Sigmoid colon (tissue), 7 donors: ENCODE results near the gene RAB11FIP3. TPM values are rescaled to one million over a fixed set of nuclear protein-coding genes. Genes with fewer than 3 reads are reported as not detected.

ENCODE experiments used
- DNase-seq: peaks from one replicate; pipeline ENCODE4 v3.0.0-alpha.2; 2019
- H3K27ac ChIP-seq, 4 donors: fragments of 200-600 bp; sonication (generic); one replicate each; pipeline ENCODE4 v1.5.1; 2016 to 2019; ENCODE audit warnings: mild to moderate bottlenecking in 1 of 4
- H3K27me3 ChIP-seq, 3 donors: fragments of 200-600 bp; sonication (generic); one replicate each; pipeline ENCODE4 v1.5.1; 2019; ENCODE audit warnings: mild to moderate bottlenecking in 1 of 3
- H3K36me3 ChIP-seq, 4 donors: fragments of 200-600 bp; sonication (generic); one replicate each; pipeline ENCODE4 v1.5.1; 2016 to 2019
- H3K4me1 ChIP-seq, 4 donors: fragments of 200-600 bp; sonication (generic); one replicate each; pipeline ENCODE4 v1.5.1; 2017 to 2019
- H3K4me3 ChIP-seq, 4 donors: fragments of 200-600 bp; sonication (generic); one replicate each; pipeline ENCODE4 v1.5.1; 2017 to 2019; ENCODE audit warnings: mild to moderate bottlenecking in 2 of 4, moderate library complexity in 1 of 4
- H3K9me3 ChIP-seq, 4 donors: fragments of 200-600 bp in 3 of 4; sonication (generic) in 3 of 4; one replicate each; pipeline versions ENCODE4 v1.5.1 to v1.6.1; 2013 to 2019
- CTCF ChIP-seq, 4 experiments: fragments of 450-650 bp in 3 of 4; fragments of 200-600 bp in 1 of 4; IDR thresholded peaks; one replicate each; pipeline ENCODE4 v1.5.1; 2016 to 2019; ENCODE audit warnings: antibody characterized with exemption in 4 of 4, mild to moderate bottlenecking in 3 of 4, moderate library complexity in 2 of 4
- EP300 ChIP-seq, 4 donors: sonication (generic); formaldehyde crosslinking; IDR thresholded peaks; one replicate each; pipeline ENCODE4 v1.6.1; 2017; ENCODE audit warnings: antibody characterized with exemption in 4 of 4
- POLR2A ChIP-seq, 2 donors: fragments of 450-650 bp; IDR thresholded peaks; one replicate each; pipeline ENCODE4 v1.6.1; 2016; ENCODE audit warnings: antibody characterized with exemption in 2 of 2, mild to moderate bottlenecking in 2 of 2, moderate library complexity in 2 of 2
- POLR2AphosphoS5 ChIP-seq, 4 donors: sonication (generic); formaldehyde crosslinking; IDR thresholded peaks; one replicate each; pipeline ENCODE4 v1.6.1; 2017; ENCODE audit warnings: antibody characterized with exemption in 4 of 4
- WGBS, 2 donors: extraction: QIAGEN DNeasy Blood & Tissue Kit; methylation state at CpG; one replicate each; pipeline ENCODE4 v1.1.7; 2013; 5-methylcytosine and 5-hydroxymethylcytosine counted together
- intact Hi-C: fragments of 100-400 bp; cut with DNase I; formaldehyde crosslinking; loops from one replicate; pipeline ENCODE4 v1.15.1; 2023
- polyA plus RNA-seq, 3 donors: library from polyadenylated mRNA; stranded (reverse); fragments of 200-250 nt; gene quantifications; one replicate each; pipeline ENCODE4 v1.2.3, GENCODE V29; 2013
- total RNA-seq, 4 donors: library from RNA; depleted of rRNA; stranded (reverse); fragments of >200 nt; gene quantifications; one replicate each; pipeline ENCODE4 v1.1.0, GENCODE V29; 2016
- donor health status: healthy with polysubstance abuse.
- donor health status: Bipolar disorder and iron deficiency.
- donor health status: healthy.

RAB11FIP3 gene
- total and polyA plus RNA-seq, 7 donors = 10.6 to 44.9 (median 21.4) TPM

GRCh38 chr16:553601-554296, 128.3 kb downstream of the RAB11FIP3 start:
- TF ChIP-seq CTCF (IDR thresholded peaks at IDR 0.05) (no peak), POLR2A (IDR thresholded peaks at IDR 0.05) (no peak), POLR2AphosphoS5 (IDR thresholded peaks at IDR 0.05) (no peak), EP300 (IDR thresholded peaks at IDR 0.05) (no peak)
- Histone ChIP-seq H3K27me3 (peaks cover 0 to 10% (median 9%) of the 10 kb centered on the region in 3 donors), H3K9me3 (no peaks in the 10 kb centered on the region), H3K4me3 (no peak overlapping the region), H3K4me1 (no peaks in the 10 kb centered on the region), H3K27ac (no peak overlapping the region), H3K36me3 (peaks cover 0 to 40% (median 18%) of the 10 kb centered on the region in 4 donors)
- DNase-seq = no peak
- 92 to 94% methylated on average over 33 of the region's 33 CpGs for WGBS, 2 donors
- intact Hi-C loops = no loop called here

- peaks cover 0 to 35% (median 15%) of the 10 kb centered on the region in 4 donors for H3K36me3 ChIP-seq
- 80 to 85% methylated on average over 11 of the region's 11 CpGs for WGBS, 2 donors
These were observed 128.8 kb downstream of the RAB11FIP3 start for GRCh38 chr16:554297-554621.

GRCh38 chr16:554640-555365, 129.4 kb downstream of the RAB11FIP3 start:
- intact Hi-C loops = no loop called here
- no peak overlapping the region for H3K27ac ChIP-seq
- WGBS, 2 donors = 42 to 82% methylated on average over 54 of the region's 54 CpGs

More at GRCh38 chr16:554297-554621, 128.8 kb downstream of the RAB11FIP3 start:
- no peak for DNase-seq
- Histone ChIP-seq H3K27ac (no peak overlapping the region), H3K9me3 (no peaks in the 10 kb centered on the region), H3K27me3 (peaks cover 1 to 16% (median 14%) of the 10 kb centered on the region in 3 donors), H3K4me3 (no peak overlapping the region), H3K4me1 (no peaks in the 10 kb centered on the region)
- intact Hi-C loops = no loop called here
- TF ChIP-seq CTCF (IDR thresholded peaks at IDR 0.05) (no peak), POLR2A (IDR thresholded peaks at IDR 0.05) (no peak), POLR2AphosphoS5 (IDR thresholded peaks at IDR 0.05) (no peak), EP300 (IDR thresholded peaks at IDR 0.05) (no peak)

More at GRCh38 chr16:554640-555365, 129.4 kb downstream of the RAB11FIP3 start:
- no peak for DNase-seq
- H3K4me1 ChIP-seq = peaks cover 0 to 5% (median 3%) of the 10 kb centered on the region in 4 donors
- peaks cover 7 to 21% (median 20%) of the 10 kb centered on the region in 3 donors for H3K27me3 ChIP-seq
- peaks cover 0 to 29% (median 15%) of the 10 kb centered on the region in 4 donors for H3K36me3 ChIP-seq
- no peak overlapping the region for H3K4me3 ChIP-seq
- TF ChIP-seq EP300 (IDR thresholded peaks at IDR 0.05) = no peak
- TF ChIP-seq POLR2AphosphoS5 (IDR thresholded peaks at IDR 0.05) = no peak
- TF ChIP-seq POLR2A (IDR thresholded peaks at IDR 0.05) = no peak
- no peak for TF ChIP-seq CTCF (IDR thresholded peaks at IDR 0.05)
- H3K9me3 ChIP-seq = no peaks in the 10 kb centered on the region
